GM12865 (cell line): ENCODE measurements around the gene VENTX.

Experiments used
- DNase-seq: peaks from one replicate; pipeline ENCODE4 v3.0.0; 2010; ENCODE audit warnings: low read depth
- H3K4me3 ChIP-seq: 2 replicates; pipeline ENCODE4 v1.5.1; 2011; ENCODE audit warnings: mild to moderate bottlenecking, low read depth, low read length, control low read depth
- TF ChIP-seq, protein P1 (sequence below): IDR thresholded peaks from 2 replicates; pipeline ENCODE4 v1.5.1; 2011; ENCODE audit warnings: low read length, control low read depth, low read depth, inconsistent platforms; ENCODE audit not compliant: insufficient read depth; ENCODE audit errors: missing control alignments

Gene VENTX

DNA sequence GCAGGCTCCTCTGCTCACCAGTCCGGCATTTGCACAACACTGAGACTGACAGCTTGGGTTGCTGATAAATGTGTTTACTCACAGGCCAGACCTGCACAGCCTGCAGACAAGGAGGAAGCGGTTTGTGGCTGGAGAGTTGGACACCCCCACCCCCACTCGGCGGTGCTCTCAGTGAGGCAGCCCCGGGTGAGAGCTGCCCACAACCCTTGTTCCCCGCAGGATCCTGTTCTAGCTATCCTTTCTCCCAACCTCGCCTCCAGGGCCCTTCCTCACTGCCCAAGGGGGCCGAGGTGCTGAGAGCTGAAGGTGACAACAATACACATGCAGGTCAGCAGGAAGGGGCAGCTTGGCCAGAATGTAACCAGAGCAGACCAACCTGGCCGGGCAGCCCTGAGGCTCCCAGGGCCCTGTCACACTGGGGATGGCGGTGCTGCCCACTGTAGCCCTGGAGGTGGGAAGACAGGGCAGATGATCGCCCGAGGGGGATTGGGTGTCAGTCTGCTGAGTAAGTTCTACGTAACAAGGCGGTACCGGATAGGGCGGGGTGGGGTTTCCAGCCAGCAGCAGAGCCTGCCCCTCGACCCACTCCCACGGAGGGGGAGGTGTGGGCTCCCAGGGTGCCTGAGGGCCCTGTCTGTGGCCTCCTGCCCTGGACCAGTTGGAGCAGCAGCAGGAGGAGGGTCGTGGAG lies 41.1 kb downstream of the VENTX start:
- 0 out of 2 replicates have a peak overlapping the region, but pooled peaks have one; percentile 5 for H3K4me3 ChIP-seq
- peak; percentile 86 for DNase-seq
- TF ChIP-seq, protein P1, sequence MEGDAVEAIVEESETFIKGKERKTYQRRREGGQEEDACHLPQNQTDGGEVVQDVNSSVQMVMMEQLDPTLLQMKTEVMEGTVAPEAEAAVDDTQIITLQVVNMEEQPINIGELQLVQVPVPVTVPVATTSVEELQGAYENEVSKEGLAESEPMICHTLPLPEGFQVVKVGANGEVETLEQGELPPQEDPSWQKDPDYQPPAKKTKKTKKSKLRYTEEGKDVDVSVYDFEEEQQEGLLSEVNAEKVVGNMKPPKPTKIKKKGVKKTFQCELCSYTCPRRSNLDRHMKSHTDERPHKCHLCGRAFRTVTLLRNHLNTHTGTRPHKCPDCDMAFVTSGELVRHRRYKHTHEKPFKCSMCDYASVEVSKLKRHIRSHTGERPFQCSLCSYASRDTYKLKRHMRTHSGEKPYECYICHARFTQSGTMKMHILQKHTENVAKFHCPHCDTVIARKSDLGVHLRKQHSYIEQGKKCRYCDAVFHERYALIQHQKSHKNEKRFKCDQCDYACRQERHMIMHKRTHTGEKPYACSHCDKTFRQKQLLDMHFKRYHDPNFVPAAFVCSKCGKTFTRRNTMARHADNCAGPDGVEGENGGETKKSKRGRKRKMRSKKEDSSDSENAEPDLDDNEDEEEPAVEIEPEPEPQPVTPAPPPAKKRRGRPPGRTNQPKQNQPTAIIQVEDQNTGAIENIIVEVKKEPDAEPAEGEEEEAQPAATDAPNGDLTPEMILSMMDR: no peak

DNA sequence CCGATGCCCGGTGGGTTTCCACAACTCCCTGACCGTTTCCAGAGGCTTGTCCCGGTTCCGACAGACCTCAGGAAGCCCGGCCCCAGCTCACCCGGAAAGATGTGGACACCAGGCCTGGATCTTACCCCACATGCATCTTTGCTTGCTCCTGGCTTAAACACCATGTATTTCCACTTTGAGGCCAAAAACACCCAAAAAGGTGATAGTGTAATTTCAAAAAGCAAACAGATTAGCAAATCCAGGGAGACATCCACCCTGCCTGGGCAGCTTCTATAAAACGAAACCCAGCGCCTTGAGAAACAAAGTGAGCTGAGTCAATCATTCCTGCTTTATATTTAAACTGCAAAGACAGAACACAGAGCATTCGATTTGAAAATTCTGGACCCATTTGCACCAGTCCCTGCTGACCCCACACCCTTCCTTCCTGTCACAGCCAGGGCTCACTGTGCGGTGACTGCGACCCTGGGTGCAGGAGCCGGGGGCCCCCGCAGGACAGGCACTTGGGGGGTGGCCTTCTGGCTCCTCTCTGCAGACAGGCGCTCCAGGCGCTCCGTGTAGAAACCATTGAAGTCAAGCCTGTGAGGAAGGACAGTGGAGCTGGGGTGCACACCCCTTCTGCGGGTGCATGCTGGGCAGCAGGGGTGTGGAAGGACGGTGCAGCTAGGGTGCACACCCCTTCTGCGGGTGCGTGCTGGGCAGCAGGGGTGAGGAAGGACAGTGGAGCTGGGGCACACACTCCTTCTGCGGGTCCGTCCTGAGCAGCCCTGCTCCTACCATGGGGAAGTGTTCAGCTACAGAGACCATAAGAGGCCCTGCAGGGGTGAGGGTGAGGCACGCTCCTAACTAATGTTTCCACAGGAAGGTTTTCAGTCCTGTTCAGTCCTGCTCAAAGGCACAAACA lies 41.9 kb downstream of the VENTX start:
- no peak overlapping the region for H3K4me3 ChIP-seq
- TF ChIP-seq, protein P1: no peak
- DNase-seq: no peak

DNA sequence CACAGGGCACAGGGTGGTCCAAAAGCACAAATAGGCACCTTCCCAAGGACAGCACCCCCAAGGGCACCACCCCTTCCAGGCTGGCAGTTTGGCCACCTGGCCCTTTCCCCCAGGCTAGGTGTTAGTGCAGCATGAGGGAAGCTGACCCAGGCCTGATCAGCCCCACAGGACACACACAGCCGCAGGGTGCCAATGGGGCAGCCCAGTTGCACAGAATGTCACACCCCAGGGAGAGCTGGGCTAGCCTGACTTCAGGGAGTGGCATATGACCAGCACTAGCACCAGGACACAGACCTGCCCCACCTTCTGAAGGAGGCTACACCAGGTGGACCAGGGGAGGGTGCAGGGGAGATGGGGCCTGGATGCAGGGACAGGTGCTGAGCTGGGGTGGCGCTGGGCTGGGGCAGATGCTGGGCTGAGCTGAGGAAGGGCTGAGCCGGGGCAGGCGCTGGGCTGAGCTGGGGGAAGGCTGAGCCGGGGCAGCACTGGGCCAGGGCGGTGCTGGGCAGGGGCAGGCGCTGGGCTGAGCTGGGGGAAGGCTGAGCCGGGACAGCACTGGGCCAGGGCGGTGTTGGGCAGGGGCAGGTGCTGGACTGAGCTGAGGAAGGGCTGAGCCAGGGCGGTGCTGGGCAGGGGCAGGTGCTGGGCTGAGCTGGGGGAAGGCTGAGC lies 42.9 kb downstream of the VENTX start:
- H3K4me3 ChIP-seq: no peak overlapping the region
- TF ChIP-seq, protein P1: no peak
- no peak for DNase-seq

DNA sequence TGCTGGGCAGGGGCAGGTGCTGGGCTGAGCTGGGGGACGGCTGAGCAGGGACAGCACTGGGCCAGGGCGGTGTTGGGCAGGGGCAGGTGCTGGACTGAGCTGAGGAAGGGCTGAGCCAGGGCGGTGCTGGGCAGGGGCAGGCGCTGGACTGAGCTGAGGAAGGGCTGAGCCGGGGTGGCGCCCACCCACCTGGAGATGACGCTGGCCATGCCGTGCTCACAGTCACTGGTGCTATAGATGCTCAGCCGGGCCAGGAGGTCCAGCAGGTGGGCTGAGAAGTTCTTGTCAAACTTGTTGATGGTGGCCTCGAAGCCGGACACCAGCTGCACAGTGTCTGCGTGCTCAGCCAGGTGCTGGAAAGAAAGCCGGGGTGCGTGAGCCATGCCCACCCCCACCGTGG lies 43.4 kb downstream of the VENTX start:
- TF ChIP-seq, protein P1: no peak

DNA sequence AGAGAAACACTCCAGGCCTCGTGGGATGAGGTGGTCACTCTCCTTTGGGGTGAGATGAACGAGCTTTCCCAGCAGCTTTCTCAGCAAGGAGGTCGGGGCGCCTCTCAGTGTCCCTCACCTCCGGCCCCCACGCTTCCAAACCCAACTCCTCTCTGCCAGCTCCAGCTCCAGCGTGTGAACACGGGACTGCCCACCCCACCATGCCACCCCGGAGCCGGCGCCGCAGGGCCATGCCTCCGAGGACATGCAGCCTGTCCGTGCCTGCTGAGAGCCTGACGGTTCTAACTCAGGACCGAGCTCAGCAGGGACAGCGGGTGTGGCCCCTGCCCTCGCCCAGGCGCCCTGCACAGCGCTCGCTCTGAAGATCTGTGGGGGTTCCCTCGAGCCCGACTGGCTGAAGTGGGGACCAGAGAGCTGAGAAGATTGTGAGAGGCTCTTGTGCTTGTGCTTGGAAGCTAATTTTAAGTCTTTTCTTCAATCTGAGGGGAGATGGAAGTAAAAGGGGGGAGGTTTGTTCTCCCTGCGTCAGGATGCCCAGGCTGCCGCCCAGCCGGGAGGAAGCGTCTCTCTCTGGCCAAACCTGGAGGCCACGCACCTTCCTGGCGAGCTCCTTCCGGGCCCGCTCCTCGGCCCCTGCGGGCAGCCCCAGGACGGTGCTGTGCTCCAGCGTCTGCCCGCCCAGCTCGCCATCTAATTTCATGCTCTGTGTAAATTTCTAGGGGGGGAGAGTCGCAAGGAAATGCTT lies 44.1 kb downstream of the VENTX start:
- DNase-seq: no peak
- TF ChIP-seq, protein P1: no peak
- H3K4me3 ChIP-seq: no peak overlapping the region

More for the DNA sequence above, 43.4 kb downstream of the VENTX start:
- no peak overlapping the region for H3K4me3 ChIP-seq
- no peak for DNase-seq

DNA sequence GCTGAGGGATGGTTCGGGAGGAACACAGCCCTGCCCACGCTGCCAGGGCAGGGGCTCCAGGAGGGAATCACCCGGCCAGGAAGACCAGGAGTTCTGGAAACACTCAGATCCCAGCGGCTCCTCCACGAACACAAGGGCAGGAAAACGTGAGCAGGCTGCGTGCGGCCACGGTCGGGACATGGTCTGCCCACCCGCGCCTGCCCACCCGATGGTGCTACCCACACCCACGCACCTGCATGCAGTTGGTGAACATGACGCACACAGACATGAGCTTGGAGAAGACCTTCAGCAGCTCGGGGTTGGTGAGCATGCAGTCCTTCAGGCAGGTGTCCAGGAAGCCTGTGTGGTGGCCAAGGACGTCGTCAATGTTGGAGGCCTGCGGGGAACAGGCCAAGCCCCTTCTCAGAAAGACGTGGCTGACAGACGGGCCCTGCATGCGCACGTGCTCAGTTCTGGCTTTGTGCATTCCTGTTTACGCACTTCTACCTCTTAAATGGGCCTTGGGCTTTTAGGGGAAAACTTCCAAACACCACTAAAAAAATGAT lies 45.3 kb downstream of the VENTX start:
- no peak overlapping the region for H3K4me3 ChIP-seq
- TF ChIP-seq, protein P1: no peak
- DNase-seq: no peak
